HEK293 (cell line): ENCODE measurements around the gene C11orf58.

Experiments used
- CTCF ChIA-PET: fragments of 350-600 bp; formaldehyde crosslinking; extraction: SDS; loops from one replicate; lab custom pipeline; 2021; ENCODE audit warnings: antibody characterized with exemption; lab: Yijun Ruan, JAX
- POLR2A ChIA-PET: fragments of 300-600 bp; formaldehyde crosslinking; extraction: SDS; loops from one replicate; lab custom pipeline; 2020; ENCODE audit warnings: antibody characterized with exemption, inconsistent platforms; lab: Yijun Ruan, JAX
- H3K27ac ChIP-seq: fragments of 200-500 bp; sonication (Bioruptor generic); 2 replicates; pipeline ENCODE4 v1.5.1; 2014; ENCODE audit warnings: low read depth, low read length, control low read depth, inconsistent platforms; ENCODE audit errors: extremely low read depth
- H3K36me3 ChIP-seq, 2 experiments: fragments of 200-500 bp in 1 of 2; sonication (Bioruptor generic) in 1 of 2; 1 replicate in 1 of 2; 2 replicates in 1 of 2; pipeline ENCODE4 v1.5.1; 2014 to 2017; ENCODE audit warnings: inconsistent platforms in 2 of 2, low read length in 2 of 2; ENCODE audit not compliant: control insufficient read depth in 2 of 2, insufficient read depth in 1 of 2
- H3K4me1 ChIP-seq: fragments of 200-500 bp; sonication (Bioruptor generic); 2 replicates; pipeline ENCODE4 v1.5.1; 2014; ENCODE audit warnings: mild to moderate bottlenecking, low read length, inconsistent platforms; ENCODE audit not compliant: control insufficient read depth, insufficient read depth
- H3K4me3 ChIP-seq: 2 replicates; pipeline ENCODE4 v1.5.1; 2011; ENCODE audit warnings: low read depth, mild to moderate bottlenecking, control low read depth, low read length, moderate library complexity
- H3K9me3 ChIP-seq: fragments of 200-500 bp; sonication (Bioruptor generic); 2 replicates; pipeline ENCODE4 v1.5.1; 2014; ENCODE audit warnings: low read depth, low read length, inconsistent platforms; ENCODE audit not compliant: control insufficient read depth, insufficient read depth
- KLF1 ChIP-seq: fragments of 450-650 bp; formaldehyde crosslinking; IDR thresholded peaks from 2 replicates; pipeline ENCODE4 v1.5.1; 2016; ENCODE audit warnings: missing biosample characterization, missing genetic modification characterization
- KLF7 ChIP-seq: fragments of 450-650 bp; formaldehyde crosslinking; IDR thresholded peaks from 2 replicates; pipeline ENCODE4 v1.5.1; 2016; ENCODE audit warnings: missing biosample characterization, missing genetic modification characterization, borderline replicate concordance
- TCF7L2 ChIP-seq: IDR thresholded peaks from 2 replicates; pipeline ENCODE4 v1.6.1; 2011; ENCODE audit warnings: low read depth, mild to moderate bottlenecking, inconsistent platforms, low read length, moderate library complexity, borderline replicate concordance
- TRIM28 ChIP-seq: IDR thresholded peaks from 2 replicates; pipeline ENCODE4 v1.6.1; 2011; ENCODE audit warnings: low read length, control low read depth, borderline replicate concordance
- ZBTB21 ChIP-seq: fragments of 450-650 bp; formaldehyde crosslinking; IDR thresholded peaks from 2 replicates; pipeline ENCODE4 v1.5.1; 2017; ENCODE audit warnings: missing biosample characterization, missing genetic modification characterization
- ZNF148 ChIP-seq: fragments of 450-650 bp; formaldehyde crosslinking; IDR thresholded peaks from 2 replicates; pipeline ENCODE4 v1.5.0; 2017; ENCODE audit warnings: missing biosample characterization, missing genetic modification characterization, borderline replicate concordance
- ZNF184 ChIP-seq: fragments of 450-650 bp; IDR thresholded peaks from 2 replicates; pipeline ENCODE4 v1.5.1; 2018; ENCODE audit warnings: missing biosample characterization, mild to moderate bottlenecking, missing genetic modification characterization
- ZNF221 ChIP-seq: fragments of 450-650 bp; formaldehyde crosslinking; IDR thresholded peaks from 2 replicates; pipeline ENCODE4 v1.5.1; 2017; ENCODE audit warnings: missing biosample characterization, missing genetic modification characterization, borderline replicate concordance
- ZNF239 ChIP-seq: fragments of 450-650 bp; formaldehyde crosslinking; IDR thresholded peaks from 2 replicates; pipeline ENCODE4 v1.5.1; 2016; ENCODE audit warnings: missing biosample characterization, missing genetic modification characterization
- ZNF274 ChIP-seq, 2 experiments: fragments of 200-500 bp in 1 of 2; fragments of 450-650 bp in 1 of 2; sonication (Bioruptor generic) in 1 of 2; formaldehyde crosslinking in 1 of 2; IDR thresholded peaks; 2 replicates each; pipeline versions ENCODE4 v1.5.1 to v1.6.1; 2014 to 2016; ENCODE audit warnings: borderline replicate concordance in 1 of 2, inconsistent platforms in 1 of 2, low read length in 1 of 2, missing biosample characterization in 1 of 2, missing genetic modification characterization in 1 of 2
- ZNF404 ChIP-seq: fragments of 450-650 bp; formaldehyde crosslinking; IDR thresholded peaks from 2 replicates; pipeline ENCODE4 v1.5.1; 2017; ENCODE audit warnings: missing biosample characterization, missing genetic modification characterization
- ZNF423 ChIP-seq: fragments of 450-650 bp; formaldehyde crosslinking; IDR thresholded peaks from 2 replicates; pipeline ENCODE4 v1.5.1; 2016; ENCODE audit warnings: missing biosample characterization, missing genetic modification characterization
- ZNF48 ChIP-seq: fragments of 450-650 bp; formaldehyde crosslinking; IDR thresholded peaks from 2 replicates; pipeline ENCODE4 v1.5.1; 2016; ENCODE audit warnings: missing biosample characterization, missing genetic modification characterization
- ZNF513 ChIP-seq: fragments of 450-650 bp; IDR thresholded peaks from 2 replicates; pipeline ENCODE4 v1.5.1; 2018; ENCODE audit warnings: missing biosample characterization, missing genetic modification characterization
- ZNF623 ChIP-seq: fragments of 450-650 bp; formaldehyde crosslinking; IDR thresholded peaks from 2 replicates; pipeline ENCODE4 v1.5.1; 2016; ENCODE audit warnings: missing biosample characterization, missing genetic modification characterization
- ZSCAN16 ChIP-seq: fragments of 450-650 bp; formaldehyde crosslinking; IDR thresholded peaks from 2 replicates; pipeline ENCODE4 v1.5.1; 2016; ENCODE audit warnings: missing biosample characterization, missing genetic modification characterization
- TF ChIP-seq, protein P1 (sequence below): fragments of 450-650 bp; formaldehyde crosslinking; IDR thresholded peaks from 2 replicates; pipeline ENCODE4 v1.5.1; 2016; ENCODE audit warnings: missing biosample characterization, missing genetic modification characterization, borderline replicate concordance
- TF ChIP-seq, protein P2 (sequence below): fragments of 450-650 bp; formaldehyde crosslinking; IDR thresholded peaks from 2 replicates; pipeline ENCODE4 v1.5.1; 2016; ENCODE audit warnings: missing biosample characterization, missing genetic modification characterization

C11orf58 gene

GRCh38 chr11:16794047-16794818 lies 55.8 kb downstream of the C11orf58 start (continued):
- no peak for TF ChIP-seq ZNF148
- no peak for TF ChIP-seq ZNF404 (tag by site-specific recombination)
- no peak for TF ChIP-seq ZNF48
- TF ChIP-seq, protein P1, sequence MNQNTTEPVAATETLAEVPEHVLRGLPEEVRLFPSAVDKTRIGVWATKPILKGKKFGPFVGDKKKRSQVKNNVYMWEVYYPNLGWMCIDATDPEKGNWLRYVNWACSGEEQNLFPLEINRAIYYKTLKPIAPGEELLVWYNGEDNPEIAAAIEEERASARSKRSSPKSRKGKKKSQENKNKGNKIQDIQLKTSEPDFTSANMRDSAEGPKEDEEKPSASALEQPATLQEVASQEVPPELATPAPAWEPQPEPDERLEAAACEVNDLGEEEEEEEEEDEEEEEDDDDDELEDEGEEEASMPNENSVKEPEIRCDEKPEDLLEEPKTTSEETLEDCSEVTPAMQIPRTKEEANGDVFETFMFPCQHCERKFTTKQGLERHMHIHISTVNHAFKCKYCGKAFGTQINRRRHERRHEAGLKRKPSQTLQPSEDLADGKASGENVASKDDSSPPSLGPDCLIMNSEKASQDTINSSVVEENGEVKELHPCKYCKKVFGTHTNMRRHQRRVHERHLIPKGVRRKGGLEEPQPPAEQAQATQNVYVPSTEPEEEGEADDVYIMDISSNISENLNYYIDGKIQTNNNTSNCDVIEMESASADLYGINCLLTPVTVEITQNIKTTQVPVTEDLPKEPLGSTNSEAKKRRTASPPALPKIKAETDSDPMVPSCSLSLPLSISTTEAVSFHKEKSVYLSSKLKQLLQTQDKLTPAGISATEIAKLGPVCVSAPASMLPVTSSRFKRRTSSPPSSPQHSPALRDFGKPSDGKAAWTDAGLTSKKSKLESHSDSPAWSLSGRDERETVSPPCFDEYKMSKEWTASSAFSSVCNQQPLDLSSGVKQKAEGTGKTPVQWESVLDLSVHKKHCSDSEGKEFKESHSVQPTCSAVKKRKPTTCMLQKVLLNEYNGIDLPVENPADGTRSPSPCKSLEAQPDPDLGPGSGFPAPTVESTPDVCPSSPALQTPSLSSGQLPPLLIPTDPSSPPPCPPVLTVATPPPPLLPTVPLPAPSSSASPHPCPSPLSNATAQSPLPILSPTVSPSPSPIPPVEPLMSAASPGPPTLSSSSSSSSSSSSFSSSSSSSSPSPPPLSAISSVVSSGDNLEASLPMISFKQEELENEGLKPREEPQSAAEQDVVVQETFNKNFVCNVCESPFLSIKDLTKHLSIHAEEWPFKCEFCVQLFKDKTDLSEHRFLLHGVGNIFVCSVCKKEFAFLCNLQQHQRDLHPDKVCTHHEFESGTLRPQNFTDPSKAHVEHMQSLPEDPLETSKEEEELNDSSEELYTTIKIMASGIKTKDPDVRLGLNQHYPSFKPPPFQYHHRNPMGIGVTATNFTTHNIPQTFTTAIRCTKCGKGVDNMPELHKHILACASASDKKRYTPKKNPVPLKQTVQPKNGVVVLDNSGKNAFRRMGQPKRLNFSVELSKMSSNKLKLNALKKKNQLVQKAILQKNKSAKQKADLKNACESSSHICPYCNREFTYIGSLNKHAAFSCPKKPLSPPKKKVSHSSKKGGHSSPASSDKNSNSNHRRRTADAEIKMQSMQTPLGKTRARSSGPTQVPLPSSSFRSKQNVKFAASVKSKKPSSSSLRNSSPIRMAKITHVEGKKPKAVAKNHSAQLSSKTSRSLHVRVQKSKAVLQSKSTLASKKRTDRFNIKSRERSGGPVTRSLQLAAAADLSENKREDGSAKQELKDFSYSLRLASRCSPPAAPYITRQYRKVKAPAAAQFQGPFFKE, result no peak
- TF ChIP-seq KLF7, result no peak
- TF ChIP-seq, all 188 proteins: peak for 0

DNA sequence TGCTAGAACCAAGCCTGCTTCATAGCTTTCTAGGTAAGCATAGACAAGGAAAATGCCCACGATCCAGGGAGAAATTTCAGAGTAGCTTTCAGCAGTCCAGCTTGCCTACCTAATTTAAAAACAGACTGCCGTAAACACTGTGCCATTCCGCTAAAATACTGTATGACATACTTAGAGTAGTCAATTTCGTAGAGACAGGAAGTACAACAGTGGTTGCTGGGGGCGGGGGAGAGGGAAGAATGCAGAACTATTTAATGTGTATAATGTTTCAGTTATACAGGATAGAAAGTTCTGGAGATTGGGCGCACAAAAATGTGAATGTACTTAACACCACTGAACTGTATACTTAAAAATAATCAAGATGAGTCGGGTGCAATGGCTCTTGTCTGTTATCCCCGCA lies 56.7 kb downstream of the C11orf58 start:
- H3K4me1 ChIP-seq, result no peaks in the 10 kb centered on the region
- peaks cover 0 to 12% of the 10 kb centered on the region in 2 experiments; a peak in 2 of 3 replicates for H3K36me3 ChIP-seq
- TF ChIP-seq TRIM28, result no peak
- TF ChIP-seq, all 188 proteins: peak for 0
- Histone ChIP-seq H3K4me3 (no peak overlapping the region), H3K9me3 (no peaks in the 10 kb centered on the region), H3K27ac (no peak overlapping the region)
- ChIA-PET POLR2A (no interaction called here), CTCF (interaction anchor here (0.6 to 1.1 kb wide), 3 partner anchors 25 to 1100 kb away, joined by 3 to 4 read pairs (median 3); no protein-coding TSS in a partner anchor)

DNA sequence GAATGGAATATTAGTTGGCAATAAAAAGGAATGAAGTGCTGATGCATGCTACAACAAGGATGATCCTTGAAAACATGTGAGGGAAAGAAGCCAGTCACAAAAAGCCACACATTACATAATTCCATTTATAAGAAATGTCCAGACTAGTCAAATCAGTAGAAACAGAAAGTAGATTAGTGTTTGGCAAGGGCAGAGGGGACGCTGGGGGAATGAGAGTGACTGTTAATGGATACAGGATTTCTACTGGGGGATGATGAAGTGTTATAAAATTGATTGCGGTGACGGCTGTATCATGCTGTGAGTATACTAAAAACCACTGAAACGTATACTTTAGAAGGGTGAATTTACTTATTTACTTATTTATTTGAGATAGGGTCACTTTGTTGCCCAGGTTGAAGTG lies 57.9 kb downstream of the C11orf58 start:
- H3K27ac ChIP-seq, result no peak overlapping the region
- ChIA-PET CTCF (interaction anchor here (0.6 to 1.2 kb wide), 4 partner anchors 8 to 468 kb away, joined by 3 to 4 read pairs (median 3); no protein-coding TSS in a partner anchor), POLR2A (no interaction called here)
- H3K4me3 ChIP-seq, result no peak overlapping the region
- no peaks in the 10 kb centered on the region for H3K4me1 ChIP-seq
- peaks cover 0 to 8% of the 10 kb centered on the region in 2 experiments; a peak in 2 of 3 replicates for H3K36me3 ChIP-seq
- TF ChIP-seq, protein P2, sequence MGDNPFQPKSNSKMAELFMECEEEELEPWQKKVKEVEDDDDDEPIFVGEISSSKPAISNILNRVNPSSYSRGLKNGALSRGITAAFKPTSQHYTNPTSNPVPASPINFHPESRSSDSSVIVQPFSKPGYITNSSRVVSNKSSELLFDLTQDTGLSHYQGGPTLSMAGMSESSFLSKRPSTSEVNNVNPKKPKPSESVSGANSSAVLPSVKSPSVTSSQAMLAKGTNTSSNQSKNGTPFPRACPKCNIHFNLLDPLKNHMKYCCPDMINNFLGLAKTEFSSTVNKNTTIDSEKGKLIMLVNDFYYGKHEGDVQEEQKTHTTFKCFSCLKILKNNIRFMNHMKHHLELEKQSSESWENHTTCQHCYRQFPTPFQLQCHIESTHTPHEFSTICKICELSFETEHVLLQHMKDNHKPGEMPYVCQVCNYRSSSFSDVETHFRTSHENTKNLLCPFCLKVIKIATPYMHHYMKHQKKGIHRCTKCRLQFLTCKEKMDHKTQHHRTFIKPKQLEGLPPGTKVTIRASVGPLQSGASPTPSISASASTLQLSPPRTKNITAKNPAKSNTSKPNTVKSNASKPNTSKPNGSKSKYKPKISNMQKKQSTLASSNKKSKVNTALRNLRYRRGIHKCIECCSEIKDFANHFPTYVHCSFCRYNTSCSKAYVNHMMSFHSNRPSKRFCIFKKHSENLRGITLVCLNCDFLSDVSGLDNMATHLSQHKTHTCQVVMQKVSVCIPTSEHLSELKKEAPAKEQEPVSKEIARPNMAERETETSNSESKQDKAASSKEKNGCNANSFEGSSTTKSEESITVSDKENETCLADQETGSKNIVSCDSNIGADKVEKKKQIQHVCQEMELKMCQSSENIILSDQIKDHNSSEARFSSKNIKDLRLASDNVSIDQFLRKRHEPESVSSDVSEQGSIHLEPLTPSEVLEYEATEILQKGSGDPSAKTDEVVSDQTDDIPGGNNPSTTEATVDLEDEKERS, result no peak
- no peak for TF ChIP-seq ZNF239
- no peak for TF ChIP-seq KLF1 (tag by site-specific recombination)
- no peak for TF ChIP-seq ZNF221 (tag by site-specific recombination)
- no peak for TF ChIP-seq ZSCAN16 (tag by site-specific recombination)
- no peak for TF ChIP-seq ZNF623 (tag by site-specific recombination)
- TF ChIP-seq TCF7L2, result no peak
- no peak for TF ChIP-seq ZNF513 (tag by site-specific recombination)
- no peak for TF ChIP-seq ZBTB21
- no peak for TF ChIP-seq ZNF274 (IDR thresholded peaks at IDR 0.05; ENCODE audit: low read length)
- TF ChIP-seq ZNF274 (tag by site-specific recombination; IDR thresholded peaks at IDR 0.05; ENCODE audit: borderline replicate concordance), result no peak
- TF ChIP-seq ZNF184 (tag by site-specific recombination), result no peak
- TF ChIP-seq ZNF423 (tag by site-specific recombination), result no peak
- TF ChIP-seq, all 188 proteins: peak for 0
- H3K9me3 ChIP-seq, result no peaks in the 10 kb centered on the region
